WTC11 (cell line): ENCODE measurements around the gene TMEM63C. TPM values are rescaled to one million over a fixed set of nuclear protein-coding genes. Genes with fewer than 3 reads are reported as not detected.

Experiments
- ATAC-seq: fragments of 200-7000 bp; cut with Tn5 transposase; 2 replicates; pipeline ENCODE4 v1.10.0; 2021; ENCODE audit warnings: mild to moderate bottlenecking, moderate library complexity
- CTCF ChIA-PET: fragments of 300-600 bp; sonication (Branson Sonifier 250); formaldehyde crosslinking; loops from one replicate; lab custom pipeline; 2021; ENCODE audit warnings: antibody characterized with exemption; lab: Charles Lee
- POLR2A ChIA-PET: fragments of 350-600 bp; sonication (Branson Sonifier 250); formaldehyde crosslinking; loops from one replicate; lab custom pipeline; 2021; ENCODE audit warnings: antibody characterized with exemption; lab: Charles Lee
- DNase-seq: peaks from one replicate; pipeline ENCODE4 v3.0.0; 2021; ENCODE audit warnings: low spot score
- H3K27ac Mint-ChIP-seq: 2 replicates; pipeline ENCODE4 v1.8.0; 2021; ENCODE audit warnings: mixed read lengths
- H3K27me3 Mint-ChIP-seq: 2 replicates; pipeline ENCODE4 v1.8.0; 2021; ENCODE audit warnings: low read depth, mild to moderate bottlenecking, moderate library complexity, mixed read lengths
- H3K36me3 Mint-ChIP-seq: 2 replicates; pipeline ENCODE4 v1.8.0; 2021; ENCODE audit warnings: mixed read lengths
- H3K4me1 Mint-ChIP-seq: 2 replicates; pipeline ENCODE4 v1.8.0; 2022; ENCODE audit warnings: mixed read lengths
- H3K4me3 Mint-ChIP-seq: 2 replicates; pipeline ENCODE4 v1.8.0; 2021; ENCODE audit warnings: mild to moderate bottlenecking, moderate library complexity, mixed read lengths
- H3K9me3 Mint-ChIP-seq: 2 replicates; pipeline ENCODE4 v1.8.0; 2021; ENCODE audit warnings: mixed read lengths
- ETV6 ChIP-seq: sonication (generic); formaldehyde crosslinking; IDR thresholded peaks from 2 replicates; pipeline ENCODE4 v1.8.1; 2022; ENCODE audit warnings: mild to moderate bottlenecking, missing genetic modification reagents
- JUN ChIP-seq: sonication (generic); formaldehyde crosslinking; IDR thresholded peaks from 2 replicates; pipeline ENCODE4 v1.8.0; 2023; ENCODE audit warnings: mild to moderate bottlenecking, missing genetic modification reagents
- NFYB ChIP-seq: sonication (generic); formaldehyde crosslinking; conservative IDR thresholded peaks from 2 replicates; pipeline ENCODE4 v1.8.0; 2022; ENCODE audit warnings: low read depth, missing genetic modification reagents
- NR2C2 ChIP-seq: sonication (generic); formaldehyde crosslinking; IDR thresholded peaks from 2 replicates; pipeline ENCODE4 v1.8.0; 2022; ENCODE audit warnings: mild to moderate bottlenecking, missing genetic modification reagents
- SP1 ChIP-seq: sonication (generic); formaldehyde crosslinking; conservative IDR thresholded peaks from 2 replicates; pipeline ENCODE4 v1.8.1; 2022; ENCODE audit warnings: missing genetic modification reagents
- TEAD1 ChIP-seq: sonication (generic); formaldehyde crosslinking; IDR thresholded peaks from 2 replicates; pipeline ENCODE4 v1.8.0; 2022; ENCODE audit warnings: mild to moderate bottlenecking, missing genetic modification reagents
- ZNF138 ChIP-seq: sonication (generic); formaldehyde crosslinking; conservative IDR thresholded peaks from 2 replicates; pipeline ENCODE4 v1.8.1; 2022; ENCODE audit warnings: mild to moderate bottlenecking, moderate library complexity, missing genetic modification reagents
- ZNF219 ChIP-seq: sonication (generic); formaldehyde crosslinking; IDR thresholded peaks from 2 replicates; pipeline ENCODE4 v1.8.0; 2023; ENCODE audit warnings: missing genetic modification reagents, mild to moderate bottlenecking, borderline replicate concordance
- ZNF263 ChIP-seq: sonication (generic); formaldehyde crosslinking; IDR thresholded peaks from 2 replicates; pipeline ENCODE4 v1.8.1; 2022; ENCODE audit warnings: low read depth, mild to moderate bottlenecking, moderate library complexity, missing genetic modification reagents
- ZNF317 ChIP-seq: sonication (generic); formaldehyde crosslinking; IDR thresholded peaks from 2 replicates; pipeline ENCODE4 v1.8.1; 2023; ENCODE audit warnings: low read depth, mild to moderate bottlenecking, moderate library complexity, missing genetic modification reagents, borderline replicate concordance
- total RNA-seq: library from RNA; stranded (reverse); gene quantifications from 3 replicates; pipeline ENCODE4 v1.2.3, GENCODE V29; 2021
- TF ChIP-seq, protein P1 (sequence below): fragments of 250-450 bp; sonication (Bioruptor Pico); IDR thresholded peaks from 2 replicates; pipeline ENCODE4 v1.9.0; 2021; ENCODE audit warnings: mild to moderate bottlenecking, borderline replicate concordance
- TF ChIP-seq, protein P2 (sequence below): sonication (generic); formaldehyde crosslinking; IDR thresholded peaks from 2 replicates; pipeline ENCODE4 v1.8.0; 2022; ENCODE audit warnings: missing genetic modification reagents
- TF ChIP-seq, protein P3 (sequence below): sonication (generic); formaldehyde crosslinking; IDR thresholded peaks from 2 replicates; pipeline ENCODE4 v1.8.0; 2023; ENCODE audit warnings: missing genetic modification reagents, mild to moderate bottlenecking, borderline replicate concordance
- TF ChIP-seq, protein P4 (sequence below): sonication (generic); formaldehyde crosslinking; IDR thresholded peaks from 2 replicates; pipeline ENCODE4 v1.8.1; 2023; ENCODE audit warnings: mild to moderate bottlenecking, missing genetic modification reagents
- TF ChIP-seq, protein P5 (sequence below): fragments of 250-450 bp; sonication (Bioruptor Pico); IDR thresholded peaks from 2 replicates; pipeline ENCODE4 v1.9.0; 2021; ENCODE audit warnings: mild to moderate bottlenecking

The TMEM63C gene
- total RNA-seq, 1 experiment from 2014 or later, result 8.8 TPM

DNA sequence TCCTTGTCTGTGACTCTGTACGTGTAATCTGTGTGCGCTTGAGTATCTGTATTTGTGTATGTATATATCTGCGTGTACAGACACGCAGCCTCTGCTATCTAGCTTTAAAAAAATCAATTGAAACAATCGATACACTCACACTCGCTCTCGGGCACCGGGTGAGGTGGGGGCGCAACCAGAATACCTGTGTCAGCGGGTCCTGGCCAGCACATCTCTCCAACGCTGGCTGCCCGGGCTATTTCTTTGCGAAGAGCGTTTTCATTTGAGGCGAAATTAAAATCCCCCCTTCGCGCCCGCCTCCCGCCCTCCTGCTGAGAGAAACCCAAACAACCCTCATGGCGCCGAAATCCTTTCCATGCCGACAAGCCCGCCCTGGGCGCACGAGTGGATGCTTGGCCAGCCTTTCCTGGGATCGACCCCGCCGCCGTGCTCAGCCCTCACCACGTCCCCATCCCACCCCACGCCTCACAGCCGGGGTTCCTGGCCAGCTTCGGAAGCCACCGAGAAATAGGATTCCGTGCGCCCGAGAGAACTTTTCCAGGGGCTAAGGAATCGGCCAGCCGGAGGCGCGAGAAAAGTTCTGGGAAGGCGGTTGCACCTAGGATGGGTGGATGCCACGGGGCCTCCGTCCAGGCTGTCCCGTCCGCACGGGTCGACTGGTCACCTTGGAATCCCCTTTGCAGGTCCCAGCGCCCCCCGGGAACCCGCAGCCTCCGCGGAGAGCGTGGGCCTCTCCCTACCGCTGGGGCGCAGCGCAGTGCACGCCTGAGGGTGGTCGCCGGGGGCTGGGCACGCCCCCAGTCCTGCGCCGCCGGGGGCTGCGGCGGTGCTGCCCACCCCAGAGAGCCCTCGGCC lies 41.0 kb upstream of the TMEM63C start (continued):
- TF ChIP-seq, protein P1, sequence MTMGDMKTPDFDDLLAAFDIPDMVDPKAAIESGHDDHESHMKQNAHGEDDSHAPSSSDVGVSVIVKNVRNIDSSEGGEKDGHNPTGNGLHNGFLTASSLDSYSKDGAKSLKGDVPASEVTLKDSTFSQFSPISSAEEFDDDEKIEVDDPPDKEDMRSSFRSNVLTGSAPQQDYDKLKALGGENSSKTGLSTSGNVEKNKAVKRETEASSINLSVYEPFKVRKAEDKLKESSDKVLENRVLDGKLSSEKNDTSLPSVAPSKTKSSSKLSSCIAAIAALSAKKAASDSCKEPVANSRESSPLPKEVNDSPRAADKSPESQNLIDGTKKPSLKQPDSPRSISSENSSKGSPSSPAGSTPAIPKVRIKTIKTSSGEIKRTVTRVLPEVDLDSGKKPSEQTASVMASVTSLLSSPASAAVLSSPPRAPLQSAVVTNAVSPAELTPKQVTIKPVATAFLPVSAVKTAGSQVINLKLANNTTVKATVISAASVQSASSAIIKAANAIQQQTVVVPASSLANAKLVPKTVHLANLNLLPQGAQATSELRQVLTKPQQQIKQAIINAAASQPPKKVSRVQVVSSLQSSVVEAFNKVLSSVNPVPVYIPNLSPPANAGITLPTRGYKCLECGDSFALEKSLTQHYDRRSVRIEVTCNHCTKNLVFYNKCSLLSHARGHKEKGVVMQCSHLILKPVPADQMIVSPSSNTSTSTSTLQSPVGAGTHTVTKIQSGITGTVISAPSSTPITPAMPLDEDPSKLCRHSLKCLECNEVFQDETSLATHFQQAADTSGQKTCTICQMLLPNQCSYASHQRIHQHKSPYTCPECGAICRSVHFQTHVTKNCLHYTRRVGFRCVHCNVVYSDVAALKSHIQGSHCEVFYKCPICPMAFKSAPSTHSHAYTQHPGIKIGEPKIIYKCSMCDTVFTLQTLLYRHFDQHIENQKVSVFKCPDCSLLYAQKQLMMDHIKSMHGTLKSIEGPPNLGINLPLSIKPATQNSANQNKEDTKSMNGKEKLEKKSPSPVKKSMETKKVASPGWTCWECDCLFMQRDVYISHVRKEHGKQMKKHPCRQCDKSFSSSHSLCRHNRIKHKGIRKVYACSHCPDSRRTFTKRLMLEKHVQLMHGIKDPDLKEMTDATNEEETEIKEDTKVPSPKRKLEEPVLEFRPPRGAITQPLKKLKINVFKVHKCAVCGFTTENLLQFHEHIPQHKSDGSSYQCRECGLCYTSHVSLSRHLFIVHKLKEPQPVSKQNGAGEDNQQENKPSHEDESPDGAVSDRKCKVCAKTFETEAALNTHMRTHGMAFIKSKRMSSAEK, result no peak
- no peak for TF ChIP-seq ZNF138 (CRISPR knock-in tag)

DNA sequence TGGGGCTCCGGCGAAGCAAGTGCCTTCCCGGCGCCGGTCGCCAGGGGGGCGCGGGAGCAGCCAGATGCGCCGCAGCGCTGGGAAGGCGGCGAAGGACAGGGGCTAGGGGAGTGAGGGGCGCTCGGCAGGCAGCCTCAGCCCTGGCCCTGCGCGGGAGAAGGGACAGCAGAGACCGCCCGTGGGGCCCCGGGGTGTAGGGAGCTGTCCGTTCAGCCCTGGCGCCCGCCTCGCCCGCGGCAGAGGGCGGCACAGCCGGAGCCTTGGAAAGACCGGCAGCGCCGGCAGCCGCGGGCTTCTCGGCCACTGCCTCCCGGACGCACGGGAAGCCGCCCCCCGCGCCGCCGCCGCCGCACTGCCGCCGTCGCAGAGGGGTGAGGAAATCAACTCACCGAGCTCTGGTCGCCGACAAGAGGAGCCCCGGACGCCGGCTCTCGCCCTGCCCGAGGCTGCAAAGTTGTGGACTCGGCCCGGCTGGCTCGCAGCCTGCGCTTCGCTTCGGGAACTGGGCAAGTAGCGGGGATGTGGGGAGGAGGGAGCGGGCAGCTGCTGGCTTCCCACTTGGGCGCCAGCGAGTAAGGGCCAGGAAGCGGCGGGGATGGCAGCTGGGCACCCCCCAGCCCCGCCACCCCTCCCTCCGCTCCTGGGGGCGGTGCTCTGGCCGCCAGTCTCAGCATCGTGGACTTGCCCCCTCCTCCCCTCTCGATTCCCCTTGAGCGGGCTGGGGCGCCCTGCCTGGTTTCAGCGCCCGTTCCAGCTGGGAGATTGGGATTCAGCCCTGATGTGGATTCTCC lies 40.2 kb upstream of the TMEM63C start, which contains the start of gene ZDHHC22:
TSS of gene ZDHHC22 (minus strand) at position 578 of the 791 bp plus-strand sequence. CDS start 2,053 bp downstream, outside the sequence.
- Mint-ChIP-seq H3K4me1 (peaks cover 59% of the 10 kb centered on the region), H3K4me3 (peak within 1 kb of the TSS; percentile 92), H3K36me3 (peaks cover 20% of the 10 kb centered on the region), H3K9me3 (no peaks in the 10 kb centered on the region), H3K27me3 (peaks cover 4% of the 10 kb centered on the region; the same call in 1 of the 2 replicates), H3K27ac (peak within 1 kb of the TSS; percentile 96)
- DNase-seq (peak; percentile 84), ATAC-seq (peak; percentile 64)
- ChIA-PET CTCF (interaction anchor here (0.7 to 8.3 kb wide), 24 partner anchors 7 to 467 kb away, joined by 3 to 147 read pairs (median 4); partner anchors contain the start of genes GSTZ1 and TMEM63C), POLR2A (interaction anchor here (1.1 to 1.2 kb wide), 2 partner anchors 10 to 112 kb away, joined by 5 to 7 read pairs; no protein-coding TSS in a partner anchor)
- TF ChIP-seq ZNF317 (CRISPR knock-in tag) (no peak), NR2C2 (CRISPR knock-in tag) (no peak), TEAD1 (peak; percentile 43; the same call in 1 of the 2 replicates), ZNF263 (no peak; the same call in 1 of the 2 replicates), SP1 (CRISPR knock-in tag) (peak; percentile 52; the same call in 1 of the 2 replicates), NFYB (CRISPR knock-in tag) (no peak), ZNF219 (peak; percentile 42; the same call in 1 of the 2 replicates), JUN (no peak), ETV6 (CRISPR knock-in tag) (no peak)
- TF ChIP-seq, protein P2, sequence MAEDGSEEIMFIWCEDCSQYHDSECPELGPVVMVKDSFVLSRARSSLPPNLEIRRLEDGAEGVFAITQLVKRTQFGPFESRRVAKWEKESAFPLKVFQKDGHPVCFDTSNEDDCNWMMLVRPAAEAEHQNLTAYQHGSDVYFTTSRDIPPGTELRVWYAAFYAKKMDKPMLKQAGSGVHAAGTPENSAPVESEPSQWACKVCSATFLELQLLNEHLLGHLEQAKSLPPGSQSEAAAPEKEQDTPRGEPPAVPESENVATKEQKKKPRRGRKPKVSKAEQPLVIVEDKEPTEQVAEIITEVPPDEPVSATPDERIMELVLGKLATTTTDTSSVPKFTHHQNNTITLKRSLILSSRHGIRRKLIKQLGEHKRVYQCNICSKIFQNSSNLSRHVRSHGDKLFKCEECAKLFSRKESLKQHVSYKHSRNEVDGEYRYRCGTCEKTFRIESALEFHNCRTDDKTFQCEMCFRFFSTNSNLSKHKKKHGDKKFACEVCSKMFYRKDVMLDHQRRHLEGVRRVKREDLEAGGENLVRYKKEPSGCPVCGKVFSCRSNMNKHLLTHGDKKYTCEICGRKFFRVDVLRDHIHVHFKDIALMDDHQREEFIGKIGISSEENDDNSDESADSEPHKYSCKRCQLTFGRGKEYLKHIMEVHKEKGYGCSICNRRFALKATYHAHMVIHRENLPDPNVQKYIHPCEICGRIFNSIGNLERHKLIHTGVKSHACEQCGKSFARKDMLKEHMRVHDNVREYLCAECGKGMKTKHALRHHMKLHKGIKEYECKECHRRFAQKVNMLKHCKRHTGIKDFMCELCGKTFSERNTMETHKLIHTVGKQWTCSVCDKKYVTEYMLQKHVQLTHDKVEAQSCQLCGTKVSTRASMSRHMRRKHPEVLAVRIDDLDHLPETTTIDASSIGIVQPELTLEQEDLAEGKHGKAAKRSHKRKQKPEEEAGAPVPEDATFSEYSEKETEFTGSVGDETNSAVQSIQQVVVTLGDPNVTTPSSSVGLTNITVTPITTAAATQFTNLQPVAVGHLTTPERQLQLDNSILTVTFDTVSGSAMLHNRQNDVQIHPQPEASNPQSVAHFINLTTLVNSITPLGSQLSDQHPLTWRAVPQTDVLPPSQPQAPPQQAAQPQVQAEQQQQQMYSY (CRISPR knock-in tag), result no peak
- TF ChIP-seq, protein P3, sequence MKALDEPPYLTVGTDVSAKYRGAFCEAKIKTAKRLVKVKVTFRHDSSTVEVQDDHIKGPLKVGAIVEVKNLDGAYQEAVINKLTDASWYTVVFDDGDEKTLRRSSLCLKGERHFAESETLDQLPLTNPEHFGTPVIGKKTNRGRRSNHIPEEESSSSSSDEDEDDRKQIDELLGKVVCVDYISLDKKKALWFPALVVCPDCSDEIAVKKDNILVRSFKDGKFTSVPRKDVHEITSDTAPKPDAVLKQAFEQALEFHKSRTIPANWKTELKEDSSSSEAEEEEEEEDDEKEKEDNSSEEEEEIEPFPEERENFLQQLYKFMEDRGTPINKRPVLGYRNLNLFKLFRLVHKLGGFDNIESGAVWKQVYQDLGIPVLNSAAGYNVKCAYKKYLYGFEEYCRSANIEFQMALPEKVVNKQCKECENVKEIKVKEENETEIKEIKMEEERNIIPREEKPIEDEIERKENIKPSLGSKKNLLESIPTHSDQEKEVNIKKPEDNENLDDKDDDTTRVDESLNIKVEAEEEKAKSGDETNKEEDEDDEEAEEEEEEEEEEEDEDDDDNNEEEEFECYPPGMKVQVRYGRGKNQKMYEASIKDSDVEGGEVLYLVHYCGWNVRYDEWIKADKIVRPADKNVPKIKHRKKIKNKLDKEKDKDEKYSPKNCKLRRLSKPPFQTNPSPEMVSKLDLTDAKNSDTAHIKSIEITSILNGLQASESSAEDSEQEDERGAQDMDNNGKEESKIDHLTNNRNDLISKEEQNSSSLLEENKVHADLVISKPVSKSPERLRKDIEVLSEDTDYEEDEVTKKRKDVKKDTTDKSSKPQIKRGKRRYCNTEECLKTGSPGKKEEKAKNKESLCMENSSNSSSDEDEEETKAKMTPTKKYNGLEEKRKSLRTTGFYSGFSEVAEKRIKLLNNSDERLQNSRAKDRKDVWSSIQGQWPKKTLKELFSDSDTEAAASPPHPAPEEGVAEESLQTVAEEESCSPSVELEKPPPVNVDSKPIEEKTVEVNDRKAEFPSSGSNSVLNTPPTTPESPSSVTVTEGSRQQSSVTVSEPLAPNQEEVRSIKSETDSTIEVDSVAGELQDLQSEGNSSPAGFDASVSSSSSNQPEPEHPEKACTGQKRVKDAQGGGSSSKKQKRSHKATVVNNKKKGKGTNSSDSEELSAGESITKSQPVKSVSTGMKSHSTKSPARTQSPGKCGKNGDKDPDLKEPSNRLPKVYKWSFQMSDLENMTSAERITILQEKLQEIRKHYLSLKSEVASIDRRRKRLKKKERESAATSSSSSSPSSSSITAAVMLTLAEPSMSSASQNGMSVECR (CRISPR knock-in tag), result peak; percentile 52; the same call in 1 of the 2 replicates
- TF ChIP-seq, protein P4, sequence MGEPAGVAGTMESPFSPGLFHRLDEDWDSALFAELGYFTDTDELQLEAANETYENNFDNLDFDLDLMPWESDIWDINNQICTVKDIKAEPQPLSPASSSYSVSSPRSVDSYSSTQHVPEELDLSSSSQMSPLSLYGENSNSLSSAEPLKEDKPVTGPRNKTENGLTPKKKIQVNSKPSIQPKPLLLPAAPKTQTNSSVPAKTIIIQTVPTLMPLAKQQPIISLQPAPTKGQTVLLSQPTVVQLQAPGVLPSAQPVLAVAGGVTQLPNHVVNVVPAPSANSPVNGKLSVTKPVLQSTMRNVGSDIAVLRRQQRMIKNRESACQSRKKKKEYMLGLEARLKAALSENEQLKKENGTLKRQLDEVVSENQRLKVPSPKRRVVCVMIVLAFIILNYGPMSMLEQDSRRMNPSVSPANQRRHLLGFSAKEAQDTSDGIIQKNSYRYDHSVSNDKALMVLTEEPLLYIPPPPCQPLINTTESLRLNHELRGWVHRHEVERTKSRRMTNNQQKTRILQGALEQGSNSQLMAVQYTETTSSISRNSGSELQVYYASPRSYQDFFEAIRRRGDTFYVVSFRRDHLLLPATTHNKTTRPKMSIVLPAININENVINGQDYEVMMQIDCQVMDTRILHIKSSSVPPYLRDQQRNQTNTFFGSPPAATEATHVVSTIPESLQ (CRISPR knock-in tag), result no peak
- TF ChIP-seq, protein P5, sequence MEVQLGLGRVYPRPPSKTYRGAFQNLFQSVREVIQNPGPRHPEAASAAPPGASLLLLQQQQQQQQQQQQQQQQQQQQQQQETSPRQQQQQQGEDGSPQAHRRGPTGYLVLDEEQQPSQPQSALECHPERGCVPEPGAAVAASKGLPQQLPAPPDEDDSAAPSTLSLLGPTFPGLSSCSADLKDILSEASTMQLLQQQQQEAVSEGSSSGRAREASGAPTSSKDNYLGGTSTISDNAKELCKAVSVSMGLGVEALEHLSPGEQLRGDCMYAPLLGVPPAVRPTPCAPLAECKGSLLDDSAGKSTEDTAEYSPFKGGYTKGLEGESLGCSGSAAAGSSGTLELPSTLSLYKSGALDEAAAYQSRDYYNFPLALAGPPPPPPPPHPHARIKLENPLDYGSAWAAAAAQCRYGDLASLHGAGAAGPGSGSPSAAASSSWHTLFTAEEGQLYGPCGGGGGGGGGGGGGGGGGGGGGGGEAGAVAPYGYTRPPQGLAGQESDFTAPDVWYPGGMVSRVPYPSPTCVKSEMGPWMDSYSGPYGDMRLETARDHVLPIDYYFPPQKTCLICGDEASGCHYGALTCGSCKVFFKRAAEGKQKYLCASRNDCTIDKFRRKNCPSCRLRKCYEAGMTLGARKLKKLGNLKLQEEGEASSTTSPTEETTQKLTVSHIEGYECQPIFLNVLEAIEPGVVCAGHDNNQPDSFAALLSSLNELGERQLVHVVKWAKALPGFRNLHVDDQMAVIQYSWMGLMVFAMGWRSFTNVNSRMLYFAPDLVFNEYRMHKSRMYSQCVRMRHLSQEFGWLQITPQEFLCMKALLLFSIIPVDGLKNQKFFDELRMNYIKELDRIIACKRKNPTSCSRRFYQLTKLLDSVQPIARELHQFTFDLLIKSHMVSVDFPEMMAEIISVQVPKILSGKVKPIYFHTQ (CRISPR knock-in tag), result no peak
